Liver (tissue), 9 donors: Measurements from ENCODE around the gene LARGE1. TPM values are rescaled to one million over a fixed set of nuclear protein-coding genes. Genes with fewer than 3 reads are reported as not detected.

ENCODE experiments used
- DNase-seq: peaks from one replicate; pipeline ENCODE4 v3.0.0-alpha.2; 2017; ENCODE audit warnings: low spot score
- H3K27ac ChIP-seq, 2 donors: one replicate each; pipeline ENCODE4 v1.7.0; 2013; ENCODE audit warnings: inconsistent platforms in 2 of 2, low read length in 2 of 2, control low read depth in 1 of 2, low read depth in 1 of 2, mild to moderate bottlenecking in 1 of 2
- H3K27me3 ChIP-seq, 4 donors: one replicate each; pipeline versions ENCODE4 v1.6.1 to v1.7.0; 2013; ENCODE audit warnings: low read length in 3 of 4, inconsistent platforms in 1 of 4, mild to moderate bottlenecking in 1 of 4, moderate library complexity in 1 of 4; ENCODE audit not compliant: control insufficient read depth in 4 of 4, insufficient read depth in 4 of 4
- H3K36me3 ChIP-seq, 4 donors: one replicate each; pipeline versions ENCODE4 v1.6.1 to v1.7.0; 2013; ENCODE audit warnings: low read length in 3 of 4, mild to moderate bottlenecking in 3 of 4, low read depth in 1 of 4, moderate library complexity in 1 of 4; ENCODE audit not compliant: control insufficient read depth in 4 of 4, insufficient read depth in 3 of 4
- H3K4me1 ChIP-seq, 4 donors: one replicate each; pipeline versions ENCODE4 v1.6.1 to v1.7.0; 2013; ENCODE audit warnings: low read length in 3 of 4, mild to moderate bottlenecking in 3 of 4, moderate library complexity in 1 of 4; ENCODE audit not compliant: control insufficient read depth in 4 of 4, insufficient read depth in 4 of 4
- H3K4me3 ChIP-seq, 3 donors: one replicate each; pipeline versions ENCODE4 v1.6.1 to v1.7.0; 2013; ENCODE audit warnings: low read length in 3 of 3, control low read depth in 1 of 3, low read depth in 1 of 3, mild to moderate bottlenecking in 1 of 3
- H3K9ac ChIP-seq, 2 donors: one replicate each; pipeline ENCODE4 v1.7.0; 2013; ENCODE audit warnings: low read length in 2 of 2, mild to moderate bottlenecking in 2 of 2, moderate library complexity in 2 of 2, control low read depth in 1 of 2, low read depth in 1 of 2
- H3K9me3 ChIP-seq, 4 donors: one replicate each; pipeline versions ENCODE4 v1.6.1 to v1.7.0; 2013; ENCODE audit warnings: low read length in 3 of 4; ENCODE audit not compliant: control insufficient read depth in 4 of 4
- EGR1 ChIP-seq, 2 donors: IDR thresholded peaks; 2 replicates each; pipeline ENCODE4 v1.6.1; 2016 to 2018; ENCODE audit warnings: antibody characterized with exemption in 2 of 2, low read depth in 2 of 2
- FOXA1 ChIP-seq: IDR thresholded peaks from 2 replicates; pipeline ENCODE4 v1.6.1; 2016; ENCODE audit warnings: antibody characterized with exemption
- FOXA2 ChIP-seq: IDR thresholded peaks from 2 replicates; pipeline ENCODE4 v1.6.1; 2016; ENCODE audit warnings: antibody characterized with exemption
- GABPA ChIP-seq, 2 donors: IDR thresholded peaks in 1 of 2; conservative IDR thresholded peaks in 1 of 2; 2 replicates each; pipeline ENCODE4 v1.6.1; 2016; ENCODE audit warnings: antibody characterized with exemption in 2 of 2, mild to moderate bottlenecking in 1 of 2, moderate library complexity in 1 of 2
- HNF4A ChIP-seq, 2 donors: conservative IDR thresholded peaks; 2 replicates each; pipeline ENCODE4 v1.6.1; 2016; ENCODE audit warnings: antibody characterized with exemption in 2 of 2, mild to moderate bottlenecking in 2 of 2
- HNF4G ChIP-seq: IDR thresholded peaks from 2 replicates; pipeline ENCODE4 v1.6.1; 2016; ENCODE audit warnings: antibody characterized with exemption
- JUND ChIP-seq, 2 donors: IDR thresholded peaks; 2 replicates each; pipeline ENCODE4 v1.6.1; 2016; ENCODE audit warnings: antibody characterized with exemption in 2 of 2
- NR2F2 ChIP-seq: IDR thresholded peaks from 2 replicates; pipeline ENCODE4 v1.6.1; 2016; ENCODE audit warnings: antibody characterized with exemption
- RAD21 ChIP-seq, 2 donors: IDR thresholded peaks; 2 replicates each; pipeline ENCODE4 v1.6.1; 2016; ENCODE audit warnings: antibody characterized with exemption in 2 of 2, mild to moderate bottlenecking in 2 of 2
- RXRA ChIP-seq, 2 donors: IDR thresholded peaks; 2 replicates each; pipeline ENCODE4 v1.6.1; 2017 to 2018; ENCODE audit warnings: antibody characterized with exemption in 2 of 2, mild to moderate bottlenecking in 1 of 2
- SP1 ChIP-seq: IDR thresholded peaks from 2 replicates; pipeline ENCODE4 v1.6.1; 2018; ENCODE audit warnings: antibody characterized with exemption, mild to moderate bottlenecking
- TAF1 ChIP-seq: conservative IDR thresholded peaks from 2 replicates; pipeline ENCODE4 v1.6.1; 2016; ENCODE audit warnings: antibody characterized with exemption, mild to moderate bottlenecking
- YY1 ChIP-seq: IDR thresholded peaks from 2 replicates; pipeline ENCODE4 v1.6.1; 2016; ENCODE audit warnings: antibody characterized with exemption, mild to moderate bottlenecking
- WGBS: extraction: QIAGEN DNeasy Blood & Tissue Kit; methylation state at CpG from one replicate; pipeline ENCODE4 v1.1.7; 2013; 5-methylcytosine and 5-hydroxymethylcytosine counted together
- polyA plus RNA-seq, 2 donors: library from polyadenylated mRNA; stranded (reverse) in 1 of 2; unstranded in 1 of 2; fragments of 200-250 nt in 1 of 2; fragments of >200 nt in 1 of 2; fragmentation: Nextera tagmentation in 1 of 2; extraction: Ambion mirVana in 1 of 2; gene quantifications; one replicate each; pipeline versions ENCODE4 v1.2.1 to v1.2.3, GENCODE V29; 2013 to 2015
- total RNA-seq, 2 donors: library from RNA; depleted of rRNA; stranded (reverse); fragments of >200 nt; gene quantifications; one replicate each; pipeline ENCODE4 v1.2.3, GENCODE V29; 2014
- TF ChIP-seq, protein P1 (sequence below): fragments of 150-350 bp; IDR thresholded peaks from 2 replicates; pipeline ENCODE4 v1.5.1; 2017; ENCODE audit warnings: improper control_type of control experiment, low read depth, low read length; ENCODE audit not compliant: missing input control
- TF ChIP-seq, protein P2 (sequence below): IDR thresholded peaks from 2 replicates; pipeline ENCODE4 v1.6.1; 2016; ENCODE audit warnings: antibody characterized with exemption
- TF ChIP-seq, protein P3 (sequence below): IDR thresholded peaks from 2 replicates; pipeline ENCODE4 v1.6.1; 2016; ENCODE audit warnings: antibody characterized with exemption
- TF ChIP-seq, protein P4 (sequence below): IDR thresholded peaks from 2 replicates; pipeline ENCODE4 v1.6.1; 2016; ENCODE audit warnings: antibody characterized with exemption
- donor health status: healthy.
- donor health status: healthy.
- donor health status: healthy.
- donor health status: healthy.
- donor health status: healthy.

Gene LARGE1
- total and polyA plus RNA-seq, 4 donors = 2.3 to 14.1 (median 5.7) TPM

DNA sequence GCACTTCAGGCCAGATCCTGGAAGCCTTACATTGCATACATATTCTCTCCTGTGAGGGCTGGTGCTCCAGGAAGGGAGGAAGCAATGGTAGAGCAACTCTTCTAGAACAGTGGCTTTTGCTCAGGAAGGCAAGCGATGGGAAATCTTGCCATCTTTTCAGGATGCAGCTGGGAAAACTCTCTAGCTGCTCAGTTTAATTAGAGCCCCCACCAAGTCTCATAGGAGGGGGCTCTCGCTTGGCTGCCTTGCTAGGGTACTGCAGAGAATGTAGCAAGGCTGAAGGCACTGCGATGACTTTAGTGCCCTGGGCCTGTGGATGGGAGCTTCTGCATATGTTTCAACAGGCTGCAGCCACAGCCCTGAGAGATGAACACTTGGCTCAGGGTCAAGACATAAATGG, 504.9 kb downstream of the LARGE1 start:
- Histone ChIP-seq H3K36me3 (no peaks in the 10 kb centered on the region), H3K27ac (no peak overlapping the region), H3K9ac (no peak overlapping the region), H3K4me1 (no peaks in the 10 kb centered on the region), H3K27me3 (no peaks in the 10 kb centered on the region), H3K9me3 (no peaks in the 10 kb centered on the region), H3K4me3 (no peak overlapping the region)
- 94% methylated on average over 3 of the region's 3 CpGs for WGBS
- TF ChIP-seq RAD21 (IDR thresholded peaks at IDR 0.05) (no peak), HNF4G (no peak), GABPA (IDR thresholded peaks at IDR 0.05 in 1 of 2, conservative IDR thresholded peaks at IDR 0.05 in 1 of 2) (no peak), FOXA2 (no peak), RXRA (IDR thresholded peaks at IDR 0.05) (no peak), JUND (IDR thresholded peaks at IDR 0.05) (no peak), YY1 (no peak), FOXA1 (no peak), EGR1 (IDR thresholded peaks at IDR 0.05; ENCODE audit: low read depth in 2 of 2) (no peak), HNF4A (conservative IDR thresholded peaks at IDR 0.05) (no peak), TAF1 (no peak), NR2F2 (no peak), SP1 (no peak)
- TF ChIP-seq, protein P1, sequence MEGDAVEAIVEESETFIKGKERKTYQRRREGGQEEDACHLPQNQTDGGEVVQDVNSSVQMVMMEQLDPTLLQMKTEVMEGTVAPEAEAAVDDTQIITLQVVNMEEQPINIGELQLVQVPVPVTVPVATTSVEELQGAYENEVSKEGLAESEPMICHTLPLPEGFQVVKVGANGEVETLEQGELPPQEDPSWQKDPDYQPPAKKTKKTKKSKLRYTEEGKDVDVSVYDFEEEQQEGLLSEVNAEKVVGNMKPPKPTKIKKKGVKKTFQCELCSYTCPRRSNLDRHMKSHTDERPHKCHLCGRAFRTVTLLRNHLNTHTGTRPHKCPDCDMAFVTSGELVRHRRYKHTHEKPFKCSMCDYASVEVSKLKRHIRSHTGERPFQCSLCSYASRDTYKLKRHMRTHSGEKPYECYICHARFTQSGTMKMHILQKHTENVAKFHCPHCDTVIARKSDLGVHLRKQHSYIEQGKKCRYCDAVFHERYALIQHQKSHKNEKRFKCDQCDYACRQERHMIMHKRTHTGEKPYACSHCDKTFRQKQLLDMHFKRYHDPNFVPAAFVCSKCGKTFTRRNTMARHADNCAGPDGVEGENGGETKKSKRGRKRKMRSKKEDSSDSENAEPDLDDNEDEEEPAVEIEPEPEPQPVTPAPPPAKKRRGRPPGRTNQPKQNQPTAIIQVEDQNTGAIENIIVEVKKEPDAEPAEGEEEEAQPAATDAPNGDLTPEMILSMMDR = no peak
- TF ChIP-seq, protein P2, sequence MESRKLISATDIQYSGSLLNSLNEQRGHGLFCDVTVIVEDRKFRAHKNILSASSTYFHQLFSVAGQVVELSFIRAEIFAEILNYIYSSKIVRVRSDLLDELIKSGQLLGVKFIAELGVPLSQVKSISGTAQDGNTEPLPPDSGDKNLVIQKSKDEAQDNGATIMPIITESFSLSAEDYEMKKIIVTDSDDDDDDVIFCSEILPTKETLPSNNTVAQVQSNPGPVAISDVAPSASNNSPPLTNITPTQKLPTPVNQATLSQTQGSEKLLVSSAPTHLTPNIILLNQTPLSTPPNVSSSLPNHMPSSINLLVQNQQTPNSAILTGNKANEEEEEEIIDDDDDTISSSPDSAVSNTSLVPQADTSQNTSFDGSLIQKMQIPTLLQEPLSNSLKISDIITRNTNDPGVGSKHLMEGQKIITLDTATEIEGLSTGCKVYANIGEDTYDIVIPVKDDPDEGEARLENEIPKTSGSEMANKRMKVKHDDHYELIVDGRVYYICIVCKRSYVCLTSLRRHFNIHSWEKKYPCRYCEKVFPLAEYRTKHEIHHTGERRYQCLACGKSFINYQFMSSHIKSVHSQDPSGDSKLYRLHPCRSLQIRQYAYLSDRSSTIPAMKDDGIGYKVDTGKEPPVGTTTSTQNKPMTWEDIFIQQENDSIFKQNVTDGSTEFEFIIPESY = no peak
- TF ChIP-seq, protein P3, sequence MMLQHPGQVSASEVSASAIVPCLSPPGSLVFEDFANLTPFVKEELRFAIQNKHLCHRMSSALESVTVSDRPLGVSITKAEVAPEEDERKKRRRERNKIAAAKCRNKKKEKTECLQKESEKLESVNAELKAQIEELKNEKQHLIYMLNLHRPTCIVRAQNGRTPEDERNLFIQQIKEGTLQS = no peak
- no peak for DNase-seq

DNA sequence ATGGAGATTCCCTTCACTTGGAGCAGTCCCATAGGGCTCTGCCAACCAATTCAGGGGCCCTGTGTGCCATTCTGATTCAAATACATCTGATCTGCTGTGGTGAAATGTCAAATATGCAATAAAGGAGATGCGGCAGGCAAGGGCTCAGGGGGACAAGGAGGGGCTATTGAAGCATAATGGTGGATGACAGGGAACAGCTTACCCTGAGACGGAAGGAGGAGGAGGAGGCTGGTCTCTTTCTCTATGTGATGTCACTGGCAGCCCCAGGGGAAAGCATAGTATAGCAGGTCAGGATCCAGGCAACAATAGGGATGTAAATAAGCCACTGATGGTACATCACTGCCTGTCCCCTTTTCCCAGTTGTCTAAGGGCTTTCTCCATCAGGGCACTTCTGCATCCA, 511.2 kb downstream of the LARGE1 start:
- TF ChIP-seq NR2F2 = no peak
- no peak for TF ChIP-seq GABPA (IDR thresholded peaks at IDR 0.05 in 1 of 2, conservative IDR thresholded peaks at IDR 0.05 in 1 of 2)
- no peak for TF ChIP-seq SP1
- no peak for TF ChIP-seq HNF4G
- TF ChIP-seq, protein P2 = no peak
- no peak for TF ChIP-seq FOXA1
- TF ChIP-seq, protein P4, sequence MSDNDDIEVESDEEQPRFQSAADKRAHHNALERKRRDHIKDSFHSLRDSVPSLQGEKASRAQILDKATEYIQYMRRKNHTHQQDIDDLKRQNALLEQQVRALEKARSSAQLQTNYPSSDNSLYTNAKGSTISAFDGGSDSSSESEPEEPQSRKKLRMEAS = no peak
- TF ChIP-seq HNF4A (conservative IDR thresholded peaks at IDR 0.05) = no peak
- no peak for TF ChIP-seq TAF1
- no peaks in the 10 kb centered on the region for H3K36me3 ChIP-seq
- no peaks in the 10 kb centered on the region for H3K9me3 ChIP-seq
- 99% methylated on average over 2 of the region's 2 CpGs for WGBS
- H3K9ac ChIP-seq = no peak overlapping the region
- H3K4me1 ChIP-seq = no peaks in the 10 kb centered on the region
- DNase-seq = no peak
- H3K27me3 ChIP-seq = no peaks in the 10 kb centered on the region
- H3K27ac ChIP-seq = no peak overlapping the region
- H3K4me3 ChIP-seq = no peak overlapping the region
